Measurements from ENCODE around the gene RANBP3.

DNA sequence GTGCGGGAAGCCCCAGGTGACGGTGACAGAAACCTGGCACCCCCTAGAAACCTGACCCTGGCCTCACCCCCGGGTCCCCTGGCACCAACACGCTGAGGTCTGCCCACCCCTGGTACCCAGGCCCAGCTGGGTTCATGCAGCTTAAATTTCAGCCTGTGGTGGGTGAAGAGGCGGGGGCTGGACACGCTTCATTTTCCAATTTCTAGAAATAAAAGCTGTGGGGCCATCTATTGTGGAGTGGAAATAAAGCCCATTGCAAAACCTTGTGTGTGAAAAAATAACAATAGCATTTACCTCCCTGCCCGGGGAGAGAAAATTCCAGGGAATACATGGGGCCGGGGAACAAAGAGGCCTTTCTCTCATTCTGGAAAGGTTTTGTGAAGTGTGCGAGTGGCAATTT is 100.1 kb downstream of the RANBP3 start:
- no peak for TF ChIP-seq EZH2 (optimal IDR thresholded peaks at IDR 0.05; ENCODE audit: low read depth, low read length)
- TF ChIP-seq, protein P1, sequence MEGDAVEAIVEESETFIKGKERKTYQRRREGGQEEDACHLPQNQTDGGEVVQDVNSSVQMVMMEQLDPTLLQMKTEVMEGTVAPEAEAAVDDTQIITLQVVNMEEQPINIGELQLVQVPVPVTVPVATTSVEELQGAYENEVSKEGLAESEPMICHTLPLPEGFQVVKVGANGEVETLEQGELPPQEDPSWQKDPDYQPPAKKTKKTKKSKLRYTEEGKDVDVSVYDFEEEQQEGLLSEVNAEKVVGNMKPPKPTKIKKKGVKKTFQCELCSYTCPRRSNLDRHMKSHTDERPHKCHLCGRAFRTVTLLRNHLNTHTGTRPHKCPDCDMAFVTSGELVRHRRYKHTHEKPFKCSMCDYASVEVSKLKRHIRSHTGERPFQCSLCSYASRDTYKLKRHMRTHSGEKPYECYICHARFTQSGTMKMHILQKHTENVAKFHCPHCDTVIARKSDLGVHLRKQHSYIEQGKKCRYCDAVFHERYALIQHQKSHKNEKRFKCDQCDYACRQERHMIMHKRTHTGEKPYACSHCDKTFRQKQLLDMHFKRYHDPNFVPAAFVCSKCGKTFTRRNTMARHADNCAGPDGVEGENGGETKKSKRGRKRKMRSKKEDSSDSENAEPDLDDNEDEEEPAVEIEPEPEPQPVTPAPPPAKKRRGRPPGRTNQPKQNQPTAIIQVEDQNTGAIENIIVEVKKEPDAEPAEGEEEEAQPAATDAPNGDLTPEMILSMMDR (IDR thresholded peaks at IDR 0.05; ENCODE audit: low read length): no peak
- TF ChIP-seq EZH2phosphoT487 (IDR thresholded peaks at IDR 0.05; ENCODE audit: low read length): no peak

Data from MM.1S (cell line).